ENCODE measurements around the gene RHOF. TPM values are rescaled to one million over a fixed set of nuclear protein-coding genes. Genes with fewer than 3 reads are reported as not detected.

The RHOF gene
- total RNA-seq, 2 experiments from 2014 or later, result 23.5 to 53.7 TPM

DNA sequence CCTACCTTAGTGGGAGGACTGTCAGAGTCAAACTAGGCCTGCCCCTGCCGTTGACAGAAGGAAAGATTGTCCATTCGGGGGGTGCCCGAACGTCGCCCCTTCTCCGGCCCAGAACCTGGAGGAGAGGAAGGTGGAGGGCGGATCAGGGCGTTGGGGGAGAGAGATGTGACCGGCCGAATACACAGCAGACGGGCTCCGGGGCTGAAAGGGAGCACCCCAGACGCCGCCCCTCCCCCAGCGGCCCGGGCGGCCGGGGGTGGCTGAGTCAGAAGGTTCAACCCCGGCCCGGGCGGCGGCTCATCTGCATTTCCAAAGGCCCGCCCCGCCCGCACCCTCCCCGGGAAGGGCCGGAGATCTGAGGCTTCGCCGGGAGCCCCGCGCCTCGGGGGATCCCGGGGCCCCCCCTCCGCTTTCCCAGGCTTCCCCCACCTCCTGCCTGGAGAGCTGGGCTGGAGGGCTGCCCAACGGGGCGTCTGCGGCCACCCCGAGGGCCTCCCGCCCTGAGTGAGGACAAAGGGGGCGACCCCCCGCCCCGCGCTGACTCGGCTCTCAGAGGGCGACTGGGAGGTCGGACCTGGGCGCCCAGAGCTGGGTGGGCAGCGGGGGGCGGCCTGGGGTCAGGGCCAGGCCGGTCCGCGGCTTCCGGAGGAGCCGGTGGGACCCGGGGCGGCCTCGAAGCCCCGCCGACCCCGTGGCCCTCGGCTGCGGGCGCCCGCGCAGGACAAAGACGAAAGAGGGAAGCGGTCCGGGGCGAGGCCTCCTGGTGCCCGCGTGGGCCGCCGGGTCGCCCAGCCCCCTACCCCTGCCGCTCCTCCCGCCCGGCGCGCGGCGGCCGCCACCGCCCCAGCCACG, 6.6 kb upstream of the RHOF start:
- H3K4me1 ChIP-seq (ENCODE audit: insufficient read depth, low read length, poor library complexity, severe bottlenecking), result peaks cover 47% of the 10 kb centered on the region
- no peaks in the 10 kb centered on the region for H3K9me3 ChIP-seq (ENCODE audit: low read length)
- no peaks in the 10 kb centered on the region for H3K9me2 ChIP-seq (ENCODE audit: insufficient read depth, low read length)
- no TSS peak for BruUV-seq (replicated peaks)
- H3K79me2 ChIP-seq (ENCODE audit: insufficient read depth, low read depth, low read length), result peaks cover 20% of the 10 kb centered on the region; the same call in 1 of the 2 replicates
- no peak for TF ChIP-seq EZH2phosphoT487 (IDR thresholded peaks at IDR 0.05; ENCODE audit: borderline replicate concordance, low read depth, low read length)
- TF ChIP-seq, protein P1, sequence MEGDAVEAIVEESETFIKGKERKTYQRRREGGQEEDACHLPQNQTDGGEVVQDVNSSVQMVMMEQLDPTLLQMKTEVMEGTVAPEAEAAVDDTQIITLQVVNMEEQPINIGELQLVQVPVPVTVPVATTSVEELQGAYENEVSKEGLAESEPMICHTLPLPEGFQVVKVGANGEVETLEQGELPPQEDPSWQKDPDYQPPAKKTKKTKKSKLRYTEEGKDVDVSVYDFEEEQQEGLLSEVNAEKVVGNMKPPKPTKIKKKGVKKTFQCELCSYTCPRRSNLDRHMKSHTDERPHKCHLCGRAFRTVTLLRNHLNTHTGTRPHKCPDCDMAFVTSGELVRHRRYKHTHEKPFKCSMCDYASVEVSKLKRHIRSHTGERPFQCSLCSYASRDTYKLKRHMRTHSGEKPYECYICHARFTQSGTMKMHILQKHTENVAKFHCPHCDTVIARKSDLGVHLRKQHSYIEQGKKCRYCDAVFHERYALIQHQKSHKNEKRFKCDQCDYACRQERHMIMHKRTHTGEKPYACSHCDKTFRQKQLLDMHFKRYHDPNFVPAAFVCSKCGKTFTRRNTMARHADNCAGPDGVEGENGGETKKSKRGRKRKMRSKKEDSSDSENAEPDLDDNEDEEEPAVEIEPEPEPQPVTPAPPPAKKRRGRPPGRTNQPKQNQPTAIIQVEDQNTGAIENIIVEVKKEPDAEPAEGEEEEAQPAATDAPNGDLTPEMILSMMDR (conservative IDR thresholded peaks at IDR 0.05; ENCODE audit: low read length), result no peak
- H3K27ac ChIP-seq (ENCODE audit: low read depth, low read length, poor library complexity, severe bottlenecking), result peak overlapping the region; percentile 74
- POLR2A ChIA-PET, result interaction anchor here (3.0 kb wide), 1 partner anchor 92 kb away, joined by 14 read pairs; no protein-coding TSS in a partner anchor
- intact Hi-C loops (cut with micrococcal nuclease; ENCODE audit: unreplicated experiment), result loop anchor here (5.0 kb wide), 2 partner anchors 173 to 207 kb away; partner anchors contain the start of gene ORAI1
- peaks cover 9% of the 10 kb centered on the region; the same call in 1 of the 2 replicates for H3K36me3 ChIP-seq (ENCODE audit: insufficient read depth, low read length)
- peak overlapping the region; percentile 99 for H3K4me2 ChIP-seq (ENCODE audit: low read length)
- H4K20me1 ChIP-seq (ENCODE audit: insufficient read depth, low read length), result no peaks in the 10 kb centered on the region
- no peak overlapping the region for H2AFZ ChIP-seq (ENCODE audit: low read length)
- peak; percentile 65 for DNase-seq (ENCODE audit: low spot score)
- CTCF ChIA-PET (ENCODE audit: unreplicated experiment), result no interaction called here
- peak overlapping the region; percentile 75 for H3K4me3 ChIP-seq (ENCODE audit: low read depth, low read length, poor library complexity, severe bottlenecking)

DNA sequence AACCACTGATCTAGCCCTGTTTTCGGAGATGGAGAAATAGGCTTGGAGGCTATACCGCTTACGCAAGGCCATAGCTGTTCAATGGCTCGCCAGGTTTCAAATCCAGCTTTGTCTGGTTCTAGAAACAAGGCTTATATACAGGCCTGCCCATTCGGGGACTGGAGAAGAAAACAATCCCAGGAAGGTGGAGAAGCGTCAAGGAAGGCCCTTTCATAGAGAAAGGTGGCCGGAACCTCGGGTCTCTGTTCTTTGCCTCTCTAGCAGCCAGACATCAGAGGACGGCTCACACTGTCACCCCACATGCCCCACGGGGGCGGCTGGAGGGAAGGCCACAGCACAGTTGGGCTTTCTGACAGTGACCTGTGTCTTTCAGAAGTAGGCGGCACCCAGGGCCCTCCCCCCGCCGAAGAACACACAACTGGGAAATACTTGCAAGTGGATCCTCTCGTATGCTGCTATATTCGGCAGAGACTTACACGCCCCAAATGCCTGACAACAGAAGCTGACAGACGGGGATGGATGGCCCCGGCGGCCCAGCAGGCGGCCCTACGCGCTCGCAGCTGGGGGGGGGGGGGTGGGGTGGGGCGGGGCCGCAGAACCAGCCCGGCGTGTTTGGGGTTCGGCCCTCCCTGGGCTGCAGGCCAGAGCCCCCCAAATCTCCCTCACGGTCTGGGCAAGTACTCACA, 5.8 kb upstream of the RHOF start:
- Histone ChIP-seq H3K9me2 (ENCODE audit: insufficient read depth, low read length) (no peaks in the 10 kb centered on the region), H3K4me1 (ENCODE audit: insufficient read depth, low read length, poor library complexity, severe bottlenecking) (peaks cover 55% of the 10 kb centered on the region), H3K79me2 (ENCODE audit: insufficient read depth, low read depth, low read length) (peaks cover 16% of the 10 kb centered on the region; the same call in 1 of the 2 replicates), H3K9me3 (ENCODE audit: low read length) (no peaks in the 10 kb centered on the region), H4K20me1 (ENCODE audit: insufficient read depth, low read length) (no peaks in the 10 kb centered on the region), H2AFZ (ENCODE audit: low read length) (no peak overlapping the region), H3K4me2 (ENCODE audit: low read length) (peak overlapping the region; percentile 99), H3K36me3 (ENCODE audit: insufficient read depth, low read length) (peaks cover 9% of the 10 kb centered on the region; the same call in 1 of the 2 replicates), H3K4me3 (ENCODE audit: low read depth, low read length, poor library complexity, severe bottlenecking) (peak overlapping the region; percentile 75), H3K27ac (ENCODE audit: low read depth, low read length, poor library complexity, severe bottlenecking) (peak overlapping the region; percentile 74)
- POLR2A ChIA-PET, result no interaction called here
- peak; percentile 71 for DNase-seq (ENCODE audit: low spot score)
- TF ChIP-seq, protein P1 (conservative IDR thresholded peaks at IDR 0.05; ENCODE audit: low read length), result no peak
- no peak for TF ChIP-seq EZH2phosphoT487 (IDR thresholded peaks at IDR 0.05; ENCODE audit: borderline replicate concordance, low read depth, low read length)
- intact Hi-C loops (cut with micrococcal nuclease; ENCODE audit: unreplicated experiment), result no loop called here
- CTCF ChIA-PET (ENCODE audit: unreplicated experiment), result no interaction called here
- no TSS peak for BruUV-seq (replicated peaks)
